Endothelial cell of umbilical vein (primary cell): ENCODE results near the gene ATP6V1G3. TPM values are rescaled to one million over a fixed set of nuclear protein-coding genes. Genes with fewer than 3 reads are reported as not detected.
A peak's percentile ranks its signal among the peaks of the same experiment; 100 is the strongest.

Experiments used
- BruUV-seq: library from RNA; stranded (reverse); fragments of 400-500 nt; replicated peaks from 2 replicates; lab custom pipeline; 2021; lab: Mats Ljungman, UMichigan
- CTCF ChIA-PET: fragments of 300-600, 350-600 bp; sonication (Branson Sonifier 250); formaldehyde crosslinking; loops from one replicate; lab custom pipeline; 2021; ENCODE audit warnings: antibody characterized with exemption, inconsistent platforms; lab: Charles Lee
- POLR2A ChIA-PET: fragments of 300-600, 350-600 bp; sonication (Branson Sonifier 250); formaldehyde crosslinking; loops from one replicate; lab custom pipeline; 2021; ENCODE audit warnings: antibody characterized with exemption, inconsistent platforms; lab: Charles Lee
- DNase-seq: peaks from one replicate; pipeline ENCODE4 v3.0.0-alpha.2; 2011; ENCODE audit warnings: low read depth, low spot score
- FAIRE-seq: peaks from 2 replicates; lab custom pipeline; 2011; peaks lifted over from hg19 to GRCh38; lab: Jason Lieb, UNC
- H2AFZ ChIP-seq: 2 replicates; pipeline ENCODE4 v1.6.0; 2012; ENCODE audit warnings: low read depth, low read length, control low read depth, inconsistent platforms
- H3K27ac ChIP-seq: 2 replicates; pipeline ENCODE4 v1.5.1; 2011; ENCODE audit warnings: low read depth, mild to moderate bottlenecking, control low read depth, low read length, moderate library complexity; ENCODE audit not compliant: insufficient read depth
- H3K27me3 ChIP-seq, 2 experiments: 2 replicates each; pipeline versions ENCODE4 v1.6.0 to v1.6.1; 2011; ENCODE audit warnings: low read length in 2 of 2, mixed read lengths in 1 of 2; ENCODE audit not compliant: control insufficient read depth in 2 of 2, insufficient read depth in 2 of 2
- H3K36me3 ChIP-seq, 2 experiments: 2 replicates in 1 of 2; 3 replicates in 1 of 2; pipeline ENCODE4 v1.5.1; 2011; ENCODE audit warnings: low read length in 2 of 2, mild to moderate bottlenecking in 1 of 2, moderate library complexity in 1 of 2; ENCODE audit not compliant: control insufficient read depth in 2 of 2, insufficient read depth in 2 of 2; ENCODE audit errors: extremely low read depth in 1 of 2
- H3K4me1 ChIP-seq: 3 replicates; pipeline ENCODE4 v1.5.1; 2011; ENCODE audit warnings: mild to moderate bottlenecking, low read length; ENCODE audit not compliant: control insufficient read depth, insufficient read depth; ENCODE audit errors: extremely low read depth
- H3K4me2 ChIP-seq: 2 replicates; pipeline ENCODE4 v1.6.1; 2011; ENCODE audit warnings: low read length, control low read depth, mixed read lengths; ENCODE audit not compliant: insufficient read depth
- H3K4me3 ChIP-seq, 3 experiments: fragments of 200-600 bp in 1 of 3; sonication (generic), shearing (Covaris generic) in 1 of 3; replicated peaks in 1 of 3; 2 replicates each; pipeline ENCODE4 v1.5.1; 2011 to 2016; ENCODE audit warnings: control low read depth in 3 of 3, low read length in 3 of 3, mild to moderate bottlenecking in 2 of 3, inconsistent platforms in 1 of 3, low read depth in 1 of 3, moderate library complexity in 1 of 3; ENCODE audit not compliant: insufficient read depth in 1 of 3
- H3K79me2 ChIP-seq: 2 replicates; pipeline ENCODE4 v1.6.0; 2012; ENCODE audit warnings: low read length, inconsistent platforms; ENCODE audit not compliant: control insufficient read depth, insufficient read depth
- H3K9ac ChIP-seq: replicated peaks from 2 replicates; pipeline ENCODE3; 2011; ENCODE audit warnings: low read length, control low read depth; ENCODE audit not compliant: insufficient read depth; ENCODE audit errors: extremely low read depth
- H3K9me1 ChIP-seq: replicated peaks from 3 replicates; pipeline ENCODE4 v1.6.0; 2011; ENCODE audit warnings: mild to moderate bottlenecking, low read length; ENCODE audit not compliant: control insufficient read depth, insufficient read depth; ENCODE audit errors: extremely low read depth
- H3K9me3 ChIP-seq: replicated peaks from 2 replicates; pipeline ENCODE4 v1.5.1; 2012; ENCODE audit warnings: low read length, inconsistent platforms; ENCODE audit not compliant: control insufficient read depth, insufficient read depth
- H4K20me1 ChIP-seq: replicated peaks from 2 replicates; pipeline ENCODE3; 2011; ENCODE audit warnings: mild to moderate bottlenecking, low read length; ENCODE audit not compliant: control insufficient read depth, insufficient read depth; ENCODE audit errors: extremely low read depth
- EZH2 ChIP-seq: IDR thresholded peaks from 2 replicates; pipeline ENCODE4 v1.6.1; 2012; ENCODE audit warnings: borderline replicate concordance, low read depth, mild to moderate bottlenecking, moderate library complexity, low read length, inconsistent platforms; ENCODE audit not compliant: severe bottlenecking
- FOS ChIP-seq: IDR thresholded peaks from 2 replicates; pipeline ENCODE4 v1.6.1; 2011; ENCODE audit warnings: mild to moderate bottlenecking, low read length, moderate library complexity, borderline replicate concordance; ENCODE audit not compliant: insufficient read depth
- GATA2 ChIP-seq: IDR thresholded peaks from 2 replicates; pipeline ENCODE4 v1.7.0; 2011; ENCODE audit warnings: low read depth, mild to moderate bottlenecking, moderate library complexity, mixed read lengths, low read length; ENCODE audit not compliant: insufficient read length, insufficient read depth
- JUN ChIP-seq: IDR thresholded peaks from 2 replicates; pipeline ENCODE4 v1.6.1; 2011; ENCODE audit warnings: borderline replicate concordance, low read depth; ENCODE audit not compliant: insufficient read length, insufficient read depth
- MYC ChIP-seq: IDR thresholded peaks from one replicate; pipeline ENCODE4 v1.6.1; 2011; ENCODE audit warnings: mild to moderate bottlenecking, low read depth, low read length
- POLR2A ChIP-seq: IDR thresholded peaks from 2 replicates; pipeline ENCODE4 v1.6.1; 2012; ENCODE audit warnings: low read depth, mild to moderate bottlenecking, control low read depth, low read length
- POLR2AphosphoS5 ChIP-seq: IDR thresholded peaks from 2 replicates; pipeline ENCODE4 v1.6.1; 2012; ENCODE audit warnings: low read depth, mild to moderate bottlenecking, control low read depth, low read length, moderate library complexity; ENCODE audit not compliant: insufficient read depth
- dilution Hi-C: fragments of 300-500 bp; cut with MboI; formaldehyde crosslinking; loops from one replicate; pipeline ENCODE4 v1.15.0; 2019; ENCODE audit warnings: low sequenced_read_pairs; ENCODE audit not compliant: extremely low pct_ligation_motif_present
- intact Hi-C: fragments of 100-400 bp; cut with micrococcal nuclease; formaldehyde crosslinking; loops from one replicate; pipeline ENCODE4 v1.10.0; 2022
- polyA plus RNA-seq, 4 experiments: library from polyadenylated mRNA; depleted of rRNA in 3 of 4; stranded (reverse) in 3 of 4; unstranded in 1 of 4; fragments of >200 nt; gene quantifications; 2 replicates each; pipeline versions ENCODE4 v1.2.1 to v1.2.3, GENCODE V29; 2011 to 2012; ENCODE audit warnings: missing spikeins in 1 of 4
- total RNA-seq: library from RNA; stranded (reverse); gene quantifications from 2 replicates; pipeline ENCODE4 v1.2.3, GENCODE V29; 2021
- TF ChIP-seq, protein P1 (sequence below): IDR thresholded peaks from 2 replicates; pipeline ENCODE4 v1.6.1; 2011; ENCODE audit not compliant: insufficient read depth, insufficient read length
- TF ChIP-seq, protein P2 (sequence below), 2 donors: IDR thresholded peaks; 1 replicate in 1 of 2; 2 replicates in 1 of 2; pipeline ENCODE4 v1.5.1; 2011; ENCODE audit warnings: low read length in 2 of 2, mild to moderate bottlenecking in 2 of 2, moderate library complexity in 2 of 2, control low read depth in 1 of 2, inconsistent platforms in 1 of 2, low read depth in 1 of 2; ENCODE audit not compliant: insufficient read depth in 1 of 2; ENCODE audit errors: extremely low read depth in 1 of 2

ATP6V1G3 gene
- total and polyA plus RNA-seq, 2 donors (not counting 3 experiments of a cell fraction or from before 2014, with no cell fraction given) = not detected

DNA sequence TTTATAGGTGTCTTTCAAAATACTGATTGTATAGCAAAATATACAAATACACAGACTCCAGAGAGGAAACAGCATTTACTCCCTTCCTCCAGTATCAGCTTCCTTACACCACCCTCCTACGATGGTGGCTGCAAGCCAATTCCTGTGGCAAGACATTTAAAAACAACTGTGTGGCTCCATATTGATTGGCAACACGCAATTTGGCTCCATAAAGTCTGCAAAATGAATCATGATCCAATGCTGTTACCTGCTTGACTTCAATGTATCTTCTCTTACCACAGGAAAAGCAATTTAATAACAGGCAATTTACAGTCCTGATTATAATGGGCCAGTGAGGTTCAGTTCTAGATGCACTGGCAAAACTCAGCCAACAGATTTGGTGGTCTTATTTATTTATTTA is 19.7 kb upstream of the ATP6V1G3 start:
- no peaks in the 10 kb centered on the region for H3K9me1 ChIP-seq
- TF ChIP-seq FOS (no peak), JUN (no peak), MYC (no peak), POLR2AphosphoS5 (no peak), GATA2 (no peak), EZH2 (no peak), POLR2A (no peak)
- TF ChIP-seq, protein P1, sequence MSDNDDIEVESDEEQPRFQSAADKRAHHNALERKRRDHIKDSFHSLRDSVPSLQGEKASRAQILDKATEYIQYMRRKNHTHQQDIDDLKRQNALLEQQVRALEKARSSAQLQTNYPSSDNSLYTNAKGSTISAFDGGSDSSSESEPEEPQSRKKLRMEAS = no peak
- TF ChIP-seq, protein P2, sequence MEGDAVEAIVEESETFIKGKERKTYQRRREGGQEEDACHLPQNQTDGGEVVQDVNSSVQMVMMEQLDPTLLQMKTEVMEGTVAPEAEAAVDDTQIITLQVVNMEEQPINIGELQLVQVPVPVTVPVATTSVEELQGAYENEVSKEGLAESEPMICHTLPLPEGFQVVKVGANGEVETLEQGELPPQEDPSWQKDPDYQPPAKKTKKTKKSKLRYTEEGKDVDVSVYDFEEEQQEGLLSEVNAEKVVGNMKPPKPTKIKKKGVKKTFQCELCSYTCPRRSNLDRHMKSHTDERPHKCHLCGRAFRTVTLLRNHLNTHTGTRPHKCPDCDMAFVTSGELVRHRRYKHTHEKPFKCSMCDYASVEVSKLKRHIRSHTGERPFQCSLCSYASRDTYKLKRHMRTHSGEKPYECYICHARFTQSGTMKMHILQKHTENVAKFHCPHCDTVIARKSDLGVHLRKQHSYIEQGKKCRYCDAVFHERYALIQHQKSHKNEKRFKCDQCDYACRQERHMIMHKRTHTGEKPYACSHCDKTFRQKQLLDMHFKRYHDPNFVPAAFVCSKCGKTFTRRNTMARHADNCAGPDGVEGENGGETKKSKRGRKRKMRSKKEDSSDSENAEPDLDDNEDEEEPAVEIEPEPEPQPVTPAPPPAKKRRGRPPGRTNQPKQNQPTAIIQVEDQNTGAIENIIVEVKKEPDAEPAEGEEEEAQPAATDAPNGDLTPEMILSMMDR (IDR thresholded peaks at IDR 0.05; ENCODE audit: extremely low read depth in 1 of 2, insufficient read depth in 1 of 2, low read depth in 1 of 2, low read length in 2 of 2) = no peak
- no peaks in the 10 kb centered on the region for H3K9me3 ChIP-seq
- peak overlapping the region; percentile 65 for H2AFZ ChIP-seq
- BruUV-seq = no TSS peak
- no peak overlapping the region for H3K4me3 ChIP-seq
- no peaks in the 10 kb centered on the region for H4K20me1 ChIP-seq
- no peak overlapping the region for H3K9ac ChIP-seq
- dilution Hi-C loops (no loop called here), intact Hi-C loops (no loop called here)
- no peaks in the 10 kb centered on the region for H3K27me3 ChIP-seq
- ChIA-PET CTCF (interaction anchor here (0.9 kb wide), 1 partner anchor 126 kb away, joined by 3 read pairs; no protein-coding TSS in a partner anchor), POLR2A (no interaction called here)
- DNase-seq (peak; percentile 77), FAIRE-seq (peak; percentile 68)
- H3K36me3 ChIP-seq = no peaks in the 10 kb centered on the region
- H3K4me1 ChIP-seq = peaks cover 17% of the 10 kb centered on the region
- H3K79me2 ChIP-seq = no peaks in the 10 kb centered on the region
- H3K27ac ChIP-seq = no peak overlapping the region
- peak overlapping the region; percentile 62 for H3K4me2 ChIP-seq
